Psoas muscle (tissue), 8 donors: ENCODE measurements around the gene GINS3. TPM values are rescaled to one million over a fixed set of nuclear protein-coding genes. Genes with fewer than 3 reads are reported as not detected.

Experiments
- ATAC-seq, 4 donors: fragments of 200-7000 bp; cut with Tn5 transposase; one replicate each; pipeline ENCODE4 v1.9.1; 2020; ENCODE audit warnings: moderate library complexity in 3 of 4, mild to moderate bottlenecking in 2 of 4
- DNase-seq, 2 donors: peaks; one replicate each; pipeline ENCODE4 v3.0.0-alpha.2; 2020
- H3K27ac ChIP-seq: fragments of 200-600 bp; one replicate; pipeline ENCODE4 v1.8.0; 2022
- H3K27me3 ChIP-seq, 3 donors: fragments of 200-600 bp in 1 of 3; one replicate each; pipeline versions ENCODE4 v1.6.1 to v1.8.0; 2013 to 2022; ENCODE audit warnings: low read length in 2 of 3, mild to moderate bottlenecking in 2 of 3, moderate library complexity in 1 of 3; ENCODE audit not compliant: insufficient read depth in 3 of 3
- H3K36me3 ChIP-seq, 2 donors: fragments of 200-600 bp in 1 of 2; one replicate each; pipeline versions ENCODE4 v1.6.1 to v1.8.0; 2013 to 2022; ENCODE audit warnings: low read depth in 1 of 2, mild to moderate bottlenecking in 1 of 2, moderate library complexity in 1 of 2; ENCODE audit not compliant: insufficient read depth in 1 of 2
- H3K4me1 ChIP-seq: fragments of 200-600 bp; one replicate; pipeline ENCODE4 v1.8.0; 2022
- H3K4me3 ChIP-seq: fragments of 200-600 bp; one replicate; pipeline ENCODE4 v1.8.0; 2022; ENCODE audit warnings: mild to moderate bottlenecking
- H3K9me3 ChIP-seq: fragments of 200-600 bp; one replicate; pipeline ENCODE4 v1.8.0; 2022
- CTCF ChIP-seq: fragments of 200-600 bp; IDR thresholded peaks from one replicate; pipeline ENCODE4 v1.8.0; 2022; ENCODE audit warnings: antibody characterized with exemption
- WGBS, 3 donors: extraction: QIAGEN DNeasy Blood & Tissue Kit; methylation state at CpG; one replicate each; pipeline versions ENCODE4 v1.1.6 to v1.1.7; 2013; 5-methylcytosine and 5-hydroxymethylcytosine counted together
- intact Hi-C, 2 donors: fragments of 100-400 bp; cut with DNase I; formaldehyde crosslinking; loops; one replicate each; pipeline versions ENCODE4 v1.11.0 to v1.14.2; 2022
- polyA plus RNA-seq, 3 donors: library from polyadenylated mRNA; stranded (reverse); fragments of 200-250 nt; gene quantifications; one replicate each; pipeline ENCODE4 v1.2.3, GENCODE V29; 2013
- total RNA-seq, 4 donors: library from RNA; stranded (reverse); fragmentation: NEBNext Ultra II Directional in 2 of 4; extraction: Animal tissue kit (Norgen Biotek cat#: 25700) in 2 of 4; gene quantifications; one replicate each; pipeline versions ENCODE4 v1.2.1 to v1.2.4, GENCODE V29; 2021 to 2023
- donor health status: healthy with polysubstance abuse.
- donor health status: DM: no; HTN: no; CAD: no; lungs with moderate emphysema.
- donor health status: Bipolar disorder and iron deficiency.
- donor health status: healthy.
- donor health status: DM: yes; HTN: yes; CAD: no.
- donor health status: DM: no; HTN: no; CAD: no.
- donor health status: DM: no; HTN: no; CAD: no.
- donor health status: DM: yes; HTN: yes; CAD: no.

GINS3 gene
- total and polyA plus RNA-seq, 7 donors = 0.86 to 2.2 (median 1.2) TPM

GRCh38 chr16:58443783-58444182 lies 51.5 kb downstream of the GINS3 start:
- intact Hi-C loops = no loop called here
- Histone ChIP-seq H3K9me3 (no peaks in the 10 kb centered on the region), H3K4me1 (no peaks in the 10 kb centered on the region), H3K27ac (no peak overlapping the region), H3K27me3 (peaks cover 0 to 5% (median 0%) of the 10 kb centered on the region in 3 donors), H3K4me3 (no peak overlapping the region), H3K36me3 (no peaks in the 10 kb centered on the region)
- no peak for TF ChIP-seq CTCF
- 78 to 84% (median 79%) methylated on average over 4 of the region's 4 CpGs for WGBS, 3 donors
- no peak for ATAC-seq
- DNase-seq = no peak

GRCh38 chr16:58444265-58444664 lies 52.0 kb downstream of the GINS3 start:
- no peaks in the 10 kb centered on the region for H3K4me1 ChIP-seq

GRCh38 chr16:58448890-58449289 lies 56.6 kb downstream of the GINS3 start:
- Histone ChIP-seq H3K4me3 (no peak overlapping the region), H3K36me3 (no peaks in the 10 kb centered on the region), H3K27ac (no peak overlapping the region), H3K4me1 (no peaks in the 10 kb centered on the region), H3K9me3 (no peaks in the 10 kb centered on the region), H3K27me3 (peaks cover 0 to 9% (median 0%) of the 10 kb centered on the region in 3 donors)
- WGBS, 3 donors = 35 to 40% (median 36%) methylated on average over 2 of the region's 2 CpGs
- intact Hi-C loops = no loop called here
- ATAC-seq = no peak
- no peak for DNase-seq
- TF ChIP-seq CTCF = no peak

More at GRCh38 chr16:58444265-58444664, 52.0 kb downstream of the GINS3 start:
- no peak for DNase-seq
- Histone ChIP-seq H3K27ac (no peak overlapping the region), H3K27me3 (peaks cover 0 to 5% (median 0%) of the 10 kb centered on the region in 3 donors), H3K4me3 (no peak overlapping the region), H3K9me3 (no peaks in the 10 kb centered on the region), H3K36me3 (no peaks in the 10 kb centered on the region)
- intact Hi-C loops = no loop called here
- 72 to 89% (median 79%) methylated on average over 2 of the region's 2 CpGs for WGBS, 3 donors
- no peak for ATAC-seq
- no peak for TF ChIP-seq CTCF

- Histone ChIP-seq H3K4me1 (no peaks in the 10 kb centered on the region), H3K27ac (no peak overlapping the region), H3K36me3 (no peaks in the 10 kb centered on the region), H3K27me3 (peaks cover 0 to 9% (median 0%) of the 10 kb centered on the region in 3 donors), H3K4me3 (no peak overlapping the region), H3K9me3 (no peaks in the 10 kb centered on the region)
- intact Hi-C loops = no loop called here
- no peak for TF ChIP-seq CTCF
- WGBS, 3 donors = 81 to 85% (median 84%) methylated on average over 4 of the region's 4 CpGs
- DNase-seq (no peak), ATAC-seq (no peak)
Measured at GRCh38 chr16:58449306-58449705, 57.0 kb downstream of the GINS3 start.

- Histone ChIP-seq H3K36me3 (no peaks in the 10 kb centered on the region), H3K27ac (no peak overlapping the region), H3K4me1 (no peaks in the 10 kb centered on the region), H3K9me3 (no peaks in the 10 kb centered on the region), H3K4me3 (no peak overlapping the region), H3K27me3 (peaks cover 0 to 9% (median 0%) of the 10 kb centered on the region in 3 donors)
- intact Hi-C loops = no loop called here
- WGBS, 3 donors = 82 to 88% (median 83%) methylated on average over 5 of the region's 5 CpGs
- no peak for TF ChIP-seq CTCF
- ATAC-seq (no peak), DNase-seq (no peak)
Measured at GRCh38 chr16:58449768-58450167, 57.5 kb downstream of the GINS3 start.
